Measurements from ENCODE around the gene IMP4. TPM values are rescaled to one million over a fixed set of nuclear protein-coding genes. Genes with fewer than 3 reads are reported as not detected.

Gene IMP4
- total RNA-seq, 2 donors from 2014 or later = 77.4 to 95.4 TPM

GRCh38 chr2:130355172-130355577 lies 12.5 kb downstream of the IMP4 start:
- Mint-ChIP-seq H3K4me1 (ENCODE audit: low read depth) (peaks cover 11% of the 10 kb centered on the region), H3K27me3 (ENCODE audit: low read depth) (no peaks in the 10 kb centered on the region), H3K4me3 (peak overlapping the region; percentile 80 to 84), H3K36me3 (ENCODE audit: insufficient read depth in 2 of 2) (no peaks in the 10 kb centered on the region), H3K27ac (no peak overlapping the region), H3K9me3 (no peaks in the 10 kb centered on the region)
- no peak for ATAC-seq (replicated peaks in 1 of 2)
- no peak for DNase-seq

- peaks cover 0 to 2% of the 10 kb centered on the region in 2 donors for H3K36me3 Mint-ChIP-seq (ENCODE audit: insufficient read depth in 2 of 2)
- H3K4me3 Mint-ChIP-seq = peak within 1 kb of the TSS; percentile 81 to 84
- no peaks in the 10 kb centered on the region for H3K27me3 Mint-ChIP-seq (ENCODE audit: low read depth)
- peaks cover 11% of the 10 kb centered on the region for H3K4me1 Mint-ChIP-seq (ENCODE audit: low read depth)
- H3K9me3 Mint-ChIP-seq = peaks cover 0 to 2% of the 10 kb centered on the region in 2 donors
- DNase-seq (peak; percentile 75 to 80), ATAC-seq (replicated peaks in 1 of 2) (peak; percentile 96 to 98)
- H3K27ac Mint-ChIP-seq = peak within 1 kb of the TSS; percentile 40
Measured at GRCh38 chr2:130355578-130356431, 13.1 kb downstream of the IMP4 start, which contains the start of gene PTPN18. TSS of gene PTPN18 (plus strand) at chr2:130356056. CDS start at chr2:130356108, 52 bp downstream.

- Mint-ChIP-seq H3K9me3 (peaks cover 0 to 2% of the 10 kb centered on the region in 2 donors), H3K36me3 (ENCODE audit: insufficient read depth in 2 of 2) (peaks cover 0 to 2% of the 10 kb centered on the region in 2 donors), H3K27ac (no peak overlapping the region), H3K27me3 (ENCODE audit: low read depth) (no peaks in the 10 kb centered on the region), H3K4me1 (ENCODE audit: low read depth) (peaks cover 6% of the 10 kb centered on the region), H3K4me3 (no peak overlapping the region)
- DNase-seq (no peak), ATAC-seq (replicated peaks in 1 of 2) (no peak)
Measured at GRCh38 chr2:130357864-130358263, 15.2 kb downstream of the IMP4 start.

GRCh38 chr2:130358420-130359350 lies 16.0 kb downstream of the IMP4 start:
- H3K27ac Mint-ChIP-seq = no peak overlapping the region
- DNase-seq = no peak

GRCh38 chr2:130359466-130359865 lies 16.8 kb downstream of the IMP4 start:
- ATAC-seq (replicated peaks in 1 of 2) (no peak), DNase-seq (no peak)
- H3K4me3 Mint-ChIP-seq = no peak overlapping the region
- no peak overlapping the region for H3K27ac Mint-ChIP-seq
- H3K9me3 Mint-ChIP-seq = peaks cover 0 to 2% of the 10 kb centered on the region in 2 donors
- peaks cover 0 to 2% of the 10 kb centered on the region in 2 donors for H3K36me3 Mint-ChIP-seq (ENCODE audit: insufficient read depth in 2 of 2)
- H3K27me3 Mint-ChIP-seq (ENCODE audit: low read depth) = no peaks in the 10 kb centered on the region
- peaks cover 6% of the 10 kb centered on the region for H3K4me1 Mint-ChIP-seq (ENCODE audit: low read depth)

More at GRCh38 chr2:130358420-130359350, 16.0 kb downstream of the IMP4 start:
- peaks cover 0 to 2% of the 10 kb centered on the region in 2 donors for H3K36me3 Mint-ChIP-seq (ENCODE audit: insufficient read depth in 2 of 2)
- H3K9me3 Mint-ChIP-seq = peaks cover 0 to 2% of the 10 kb centered on the region in 2 donors
- no peak for ATAC-seq (replicated peaks in 1 of 2)
- no peaks in the 10 kb centered on the region for H3K27me3 Mint-ChIP-seq (ENCODE audit: low read depth)
- H3K4me3 Mint-ChIP-seq = no peak overlapping the region
- H3K4me1 Mint-ChIP-seq (ENCODE audit: low read depth) = peaks cover 6% of the 10 kb centered on the region

- no peak overlapping the region for H3K27ac Mint-ChIP-seq
- no peaks in the 10 kb centered on the region for H3K27me3 Mint-ChIP-seq (ENCODE audit: low read depth)
- H3K36me3 Mint-ChIP-seq (ENCODE audit: insufficient read depth in 2 of 2) = peaks cover 0 to 2% of the 10 kb centered on the region in 2 donors
- ATAC-seq (replicated peaks in 1 of 2) (no peak), DNase-seq (no peak)
- no peaks in the 10 kb centered on the region for H3K4me1 Mint-ChIP-seq (ENCODE audit: low read depth)
- H3K9me3 Mint-ChIP-seq = peaks cover 0 to 2% of the 10 kb centered on the region in 2 donors
- no peak overlapping the region for H3K4me3 Mint-ChIP-seq
Measured at GRCh38 chr2:130363479-130363878, 20.8 kb downstream of the IMP4 start.

GRCh38 chr2:130365075-130365474 lies 22.4 kb downstream of the IMP4 start:
- no peaks in the 10 kb centered on the region for H3K27me3 Mint-ChIP-seq (ENCODE audit: low read depth)
- H3K9me3 Mint-ChIP-seq = peaks cover 0 to 2% of the 10 kb centered on the region in 2 donors
- H3K4me1 Mint-ChIP-seq (ENCODE audit: low read depth) = peaks cover 5% of the 10 kb centered on the region
- no peak overlapping the region for H3K4me3 Mint-ChIP-seq
- no peak for DNase-seq
- ATAC-seq (replicated peaks in 1 of 2) = peak in 1 of 2 donors; percentile 58
- no peak overlapping the region for H3K27ac Mint-ChIP-seq
- peaks cover 0 to 2% of the 10 kb centered on the region in 2 donors for H3K36me3 Mint-ChIP-seq (ENCODE audit: insufficient read depth in 2 of 2)

- Mint-ChIP-seq H3K27ac (no peak overlapping the region), H3K36me3 (ENCODE audit: insufficient read depth in 2 of 2) (peaks cover 0 to 6% of the 10 kb centered on the region in 2 donors), H3K4me1 (ENCODE audit: low read depth) (peaks cover 13% of the 10 kb centered on the region), H3K9me3 (no peaks in the 10 kb centered on the region), H3K27me3 (ENCODE audit: low read depth) (no peaks in the 10 kb centered on the region), H3K4me3 (no peak overlapping the region)
- ATAC-seq (replicated peaks in 1 of 2) (no peak), DNase-seq (no peak)
Measured at GRCh38 chr2:130365963-130366362, 23.3 kb downstream of the IMP4 start.

GRCh38 chr2:130366720-130367119 lies 24.0 kb downstream of the IMP4 start:
- no peaks in the 10 kb centered on the region for H3K27me3 Mint-ChIP-seq (ENCODE audit: low read depth)
- H3K4me3 Mint-ChIP-seq = no peak overlapping the region
- ATAC-seq (replicated peaks in 1 of 2) (no peak), DNase-seq (no peak)
- H3K4me1 Mint-ChIP-seq (ENCODE audit: low read depth) = peaks cover 21% of the 10 kb centered on the region
- H3K36me3 Mint-ChIP-seq (ENCODE audit: insufficient read depth in 2 of 2) = peaks cover 2 to 9% of the 10 kb centered on the region in 2 donors
- H3K9me3 Mint-ChIP-seq = no peaks in the 10 kb centered on the region
- H3K27ac Mint-ChIP-seq = no peak overlapping the region

GRCh38 chr2:130368786-130369185 lies 26.1 kb downstream of the IMP4 start:
- ATAC-seq (replicated peaks in 1 of 2) = no peak
- Mint-ChIP-seq H3K9me3 (no peaks in the 10 kb centered on the region), H3K4me1 (ENCODE audit: low read depth) (peaks cover 32% of the 10 kb centered on the region)

GRCh38 chr2:130369311-130369964 lies 26.7 kb downstream of the IMP4 start:
- Mint-ChIP-seq H3K27me3 (ENCODE audit: low read depth) (no peaks in the 10 kb centered on the region), H3K9me3 (no peaks in the 10 kb centered on the region), H3K36me3 (ENCODE audit: insufficient read depth in 2 of 2) (peaks cover 3 to 14% of the 10 kb centered on the region in 2 donors), H3K4me3 (peak overlapping the region in 1 of 2 donors; percentile 88), H3K27ac (no peak overlapping the region), H3K4me1 (ENCODE audit: low read depth) (peaks cover 38% of the 10 kb centered on the region)
- DNase-seq (no peak), ATAC-seq (replicated peaks in 1 of 2) (no peak)

More at GRCh38 chr2:130368786-130369185, 26.1 kb downstream of the IMP4 start:
- no peak for DNase-seq
- Mint-ChIP-seq H3K27ac (no peak overlapping the region), H3K27me3 (ENCODE audit: low read depth) (no peaks in the 10 kb centered on the region), H3K36me3 (ENCODE audit: insufficient read depth in 2 of 2) (peaks cover 3 to 14% of the 10 kb centered on the region in 2 donors), H3K4me3 (no peak overlapping the region)

- ATAC-seq (replicated peaks in 1 of 2) = no peak
- no peaks in the 10 kb centered on the region for H3K27me3 Mint-ChIP-seq (ENCODE audit: low read depth)
- H3K4me3 Mint-ChIP-seq = peak overlapping the region; percentile 83 to 88
- peaks cover 3 to 16% of the 10 kb centered on the region in 2 donors for H3K36me3 Mint-ChIP-seq (ENCODE audit: insufficient read depth in 2 of 2)
- no peak for DNase-seq
- H3K4me1 Mint-ChIP-seq (ENCODE audit: low read depth) = peaks cover 43% of the 10 kb centered on the region
- H3K9me3 Mint-ChIP-seq = no peaks in the 10 kb centered on the region
- no peak overlapping the region for H3K27ac Mint-ChIP-seq
Measured at GRCh38 chr2:130369965-130370341, 27.3 kb downstream of the IMP4 start.

Data from activated T-cell treated with anti-CD3 and anti-CD28 coated beads, Interleukin-2, amount 50 U/mL, for 72 hours (primary cell).